Measurements from ENCODE around the gene SLC2A9. TPM values are rescaled to one million over a fixed set of nuclear protein-coding genes. Genes with fewer than 3 reads are reported as not detected.

SLC2A9 gene
- total and polyA plus RNA-seq, 9 donors: 1.2 to 10.1 (median 4.8) TPM

GRCh38 chr4:9859810-9860209 lies 161.5 kb downstream of the SLC2A9 start:
- no peaks in the 10 kb centered on the region for H3K27me3 ChIP-seq
- 68 to 70% (median 70%) methylated on average over 6 of the region's 6 CpGs for WGBS, 3 donors
- TF ChIP-seq POLR2A (IDR thresholded peaks at IDR 0.05): no peak
- no peak for TF ChIP-seq EP300 (IDR thresholded peaks at IDR 0.05)
- TF ChIP-seq, protein P1, sequence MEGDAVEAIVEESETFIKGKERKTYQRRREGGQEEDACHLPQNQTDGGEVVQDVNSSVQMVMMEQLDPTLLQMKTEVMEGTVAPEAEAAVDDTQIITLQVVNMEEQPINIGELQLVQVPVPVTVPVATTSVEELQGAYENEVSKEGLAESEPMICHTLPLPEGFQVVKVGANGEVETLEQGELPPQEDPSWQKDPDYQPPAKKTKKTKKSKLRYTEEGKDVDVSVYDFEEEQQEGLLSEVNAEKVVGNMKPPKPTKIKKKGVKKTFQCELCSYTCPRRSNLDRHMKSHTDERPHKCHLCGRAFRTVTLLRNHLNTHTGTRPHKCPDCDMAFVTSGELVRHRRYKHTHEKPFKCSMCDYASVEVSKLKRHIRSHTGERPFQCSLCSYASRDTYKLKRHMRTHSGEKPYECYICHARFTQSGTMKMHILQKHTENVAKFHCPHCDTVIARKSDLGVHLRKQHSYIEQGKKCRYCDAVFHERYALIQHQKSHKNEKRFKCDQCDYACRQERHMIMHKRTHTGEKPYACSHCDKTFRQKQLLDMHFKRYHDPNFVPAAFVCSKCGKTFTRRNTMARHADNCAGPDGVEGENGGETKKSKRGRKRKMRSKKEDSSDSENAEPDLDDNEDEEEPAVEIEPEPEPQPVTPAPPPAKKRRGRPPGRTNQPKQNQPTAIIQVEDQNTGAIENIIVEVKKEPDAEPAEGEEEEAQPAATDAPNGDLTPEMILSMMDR (IDR thresholded peaks at IDR 0.05): no peak
- no peak for DNase-seq
- no peaks in the 10 kb centered on the region for H3K4me1 ChIP-seq (ENCODE audit: insufficient read depth)
- no peak overlapping the region for H3K4me3 ChIP-seq
- H3K36me3 ChIP-seq: no peaks in the 10 kb centered on the region
- no peak overlapping the region for H3K27ac ChIP-seq
- H3K9me3 ChIP-seq: no peaks in the 10 kb centered on the region
- intact Hi-C loops (cut with DNase I): no loop called here

- no peak overlapping the region for H3K4me3 ChIP-seq
- DNase-seq: no peak
- H3K4me1 ChIP-seq (ENCODE audit: insufficient read depth): no peaks in the 10 kb centered on the region
- no peak overlapping the region for H3K27ac ChIP-seq
- WGBS, 3 donors: 91 to 95% (median 95%) methylated on average over 2 of the region's 2 CpGs
- no peak for TF ChIP-seq POLR2A (IDR thresholded peaks at IDR 0.05)
- TF ChIP-seq, protein P1 (IDR thresholded peaks at IDR 0.05): no peak
- TF ChIP-seq EP300 (IDR thresholded peaks at IDR 0.05): no peak
- intact Hi-C loops (cut with DNase I): no loop called here
- no peaks in the 10 kb centered on the region for H3K9me3 ChIP-seq
- H3K27me3 ChIP-seq: no peaks in the 10 kb centered on the region
- no peaks in the 10 kb centered on the region for H3K36me3 ChIP-seq
These were observed 171.8 kb downstream of the SLC2A9 start for GRCh38 chr4:9849538-9849920.

GRCh38 chr4:9847968-9848748 lies 173.1 kb downstream of the SLC2A9 start:
- 82 to 87% (median 86%) methylated on average over 5 of the region's 5 CpGs for WGBS, 3 donors
- intact Hi-C loops (cut with DNase I): no loop called here
- no peak for TF ChIP-seq POLR2A (IDR thresholded peaks at IDR 0.05)
- TF ChIP-seq, protein P1 (IDR thresholded peaks at IDR 0.05): no peak
- no peak for TF ChIP-seq EP300 (IDR thresholded peaks at IDR 0.05)
- Histone ChIP-seq H3K27ac (no peak overlapping the region), H3K4me3 (no peak overlapping the region), H3K27me3 (no peaks in the 10 kb centered on the region), H3K4me1 (ENCODE audit: insufficient read depth) (no peaks in the 10 kb centered on the region), H3K9me3 (no peaks in the 10 kb centered on the region), H3K36me3 (no peaks in the 10 kb centered on the region)
- DNase-seq: no peak

DNA sequence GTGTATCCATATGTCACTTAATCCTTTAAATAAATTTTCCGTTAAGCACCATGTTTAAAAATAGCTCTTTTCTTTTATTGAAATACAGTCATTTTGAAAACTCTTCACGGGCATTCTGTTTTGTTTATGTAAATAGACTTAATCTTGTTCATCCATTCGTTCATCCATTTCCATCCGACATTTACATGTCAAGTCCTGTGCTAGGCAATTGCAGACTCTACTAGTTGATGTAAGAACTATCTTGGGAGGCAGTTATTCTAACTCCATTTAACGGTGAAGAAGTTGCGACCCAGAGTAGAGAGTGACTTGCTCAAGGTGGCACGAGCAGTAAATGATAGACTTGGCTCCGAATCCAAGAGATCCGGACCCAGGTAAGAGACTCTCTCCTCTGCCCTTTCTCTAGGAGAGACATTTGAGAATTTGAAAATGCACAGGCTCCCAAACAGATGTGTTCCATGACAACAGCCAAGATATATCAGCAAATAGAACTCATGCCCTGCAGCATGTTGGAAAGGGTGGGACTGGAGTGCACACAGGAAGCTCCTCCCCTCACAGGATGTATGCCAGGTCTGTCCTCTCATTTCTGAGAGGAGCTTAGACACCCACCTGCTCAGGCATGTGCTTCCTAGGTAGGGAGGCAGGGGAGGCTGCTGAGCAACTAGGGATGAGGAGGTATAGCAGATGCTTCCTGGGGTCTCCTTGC lies 175.4 kb downstream of the SLC2A9 start:
- Histone ChIP-seq H3K9me3 (no peaks in the 10 kb centered on the region), H3K27ac (no peak overlapping the region), H3K27me3 (no peaks in the 10 kb centered on the region), H3K36me3 (no peaks in the 10 kb centered on the region), H3K4me1 (ENCODE audit: insufficient read depth) (no peaks in the 10 kb centered on the region), H3K4me3 (no peak overlapping the region)
- intact Hi-C loops (cut with DNase I): no loop called here
- WGBS, 3 donors: 91 to 92% (median 91%) methylated on average over 9 of the region's 9 CpGs
- TF ChIP-seq EP300 (IDR thresholded peaks at IDR 0.05) (no peak), POLR2A (IDR thresholded peaks at IDR 0.05) (no peak)
- TF ChIP-seq, protein P1 (IDR thresholded peaks at IDR 0.05): no peak
- no peak for DNase-seq
